Stimulated activated CD4-positive, alpha-beta T cell treated with anti-CD3 and anti-CD28 coated beads, Interleukin-12 subunit alpha, Interleukin-12 subunit beta, amount 100 ng/mL, for 48 hours (primary cell): Measurements from ENCODE around the gene CASK.
"Not testable (repeated sequence)": the region's sequence is repeated elsewhere in the genome, so short reads cannot be mapped to it uniquely, and the experiment has no call there.

Experiments used
- DNase-seq, 3 donors: peaks; one replicate each; pipeline ENCODE4 v3.0.0-alpha.2; 2020; ENCODE audit warnings: low read depth in 2 of 3, low spot score in 1 of 3

The CASK gene

GRCh38 chrX:41733939-41734338 is 189.4 kb downstream of the CASK start:
- DNase-seq: no peak

DNA sequence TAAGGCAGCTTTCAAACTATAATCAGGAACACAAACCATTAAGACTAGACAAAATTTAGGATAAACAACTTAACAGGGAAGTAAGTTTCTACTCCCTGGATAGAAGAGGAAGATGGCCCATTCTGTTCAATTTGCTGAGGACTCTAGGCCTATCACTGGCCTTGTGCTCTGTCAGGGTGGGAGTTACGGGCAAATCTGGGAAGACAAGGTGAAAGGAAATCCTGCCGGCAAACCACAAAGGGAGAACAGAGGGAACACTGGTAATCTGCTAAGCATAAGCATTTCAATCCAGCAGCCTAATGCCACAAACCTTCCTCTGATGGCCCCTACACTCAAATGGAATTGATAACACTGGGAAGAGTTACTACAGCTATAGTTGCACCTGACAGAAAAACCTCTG is 191.1 kb downstream of the CASK start:
- no peak for DNase-seq

DNA sequence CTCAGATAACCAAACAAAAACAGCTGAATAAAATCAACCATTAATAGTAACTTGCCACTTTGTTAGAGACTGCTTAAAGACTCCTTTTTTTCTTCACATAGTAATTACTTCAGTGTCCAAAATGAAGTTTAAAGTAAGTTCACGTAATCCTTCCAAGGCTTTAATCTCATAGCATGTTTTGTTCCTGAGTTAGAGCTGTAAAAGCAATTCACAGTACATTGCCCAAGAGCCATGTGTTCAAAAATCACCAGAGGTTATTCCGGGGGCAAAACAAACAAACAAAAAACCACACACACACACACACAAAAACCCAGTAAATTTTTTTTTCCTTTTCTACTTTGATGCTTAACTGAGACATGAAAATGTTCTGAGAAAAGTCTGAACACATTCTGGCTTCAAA is 193.3 kb downstream of the CASK start:
- no peak for DNase-seq

DNA sequence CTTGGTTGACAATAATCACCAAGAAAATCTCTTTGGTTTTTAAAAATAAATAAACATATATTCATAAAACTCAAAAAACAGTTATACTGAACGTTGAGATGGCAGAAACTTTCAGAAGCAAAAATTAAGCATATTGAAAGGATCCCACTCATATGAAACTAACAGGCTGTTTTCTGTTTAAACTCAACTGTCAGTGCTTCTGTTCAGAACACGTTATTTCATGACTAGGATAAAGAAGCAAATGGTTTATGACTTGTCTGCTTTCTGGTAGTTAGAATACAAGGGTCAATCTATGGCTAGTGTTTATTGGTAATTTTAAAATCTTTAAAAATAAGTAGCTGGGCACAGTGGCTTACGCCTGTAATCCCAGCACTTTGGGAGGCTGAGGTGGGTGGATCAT is 195.2 kb downstream of the CASK start:
- DNase-seq: no peak

DNA sequence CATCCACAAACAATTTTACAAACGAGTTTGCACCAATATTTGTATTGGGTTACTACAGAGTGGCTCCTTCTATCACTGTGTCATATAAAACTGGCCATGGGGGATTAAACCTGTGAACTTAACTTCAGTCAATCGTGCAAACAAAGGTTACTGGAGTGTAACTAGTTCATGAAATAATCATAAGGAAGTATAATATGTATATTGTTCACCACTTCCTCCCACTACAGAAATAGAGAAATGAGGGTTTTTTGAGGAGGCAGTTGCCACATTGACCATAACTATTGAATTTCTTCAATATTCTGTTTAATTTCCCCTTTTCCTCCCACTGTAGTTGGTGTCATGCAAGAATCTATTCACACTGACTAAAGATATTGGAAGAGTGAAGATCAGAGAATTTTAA is 199.5 kb downstream of the CASK start, which contains the start of gene GPR82:
Gene GPR82, plus strand, starts transcription at position 356 of the 400 bp plus-strand sequence. CDS start 2,846 bp downstream, outside the sequence.
- no peak for DNase-seq

- DNase-seq: no peak
These were observed 200.3 kb downstream of the CASK start for GRCh38 chrX:41722816-41723618.

GRCh38 chrX:41722214-41722613 is 201.1 kb downstream of the CASK start:
- no peak for DNase-seq

DNA sequence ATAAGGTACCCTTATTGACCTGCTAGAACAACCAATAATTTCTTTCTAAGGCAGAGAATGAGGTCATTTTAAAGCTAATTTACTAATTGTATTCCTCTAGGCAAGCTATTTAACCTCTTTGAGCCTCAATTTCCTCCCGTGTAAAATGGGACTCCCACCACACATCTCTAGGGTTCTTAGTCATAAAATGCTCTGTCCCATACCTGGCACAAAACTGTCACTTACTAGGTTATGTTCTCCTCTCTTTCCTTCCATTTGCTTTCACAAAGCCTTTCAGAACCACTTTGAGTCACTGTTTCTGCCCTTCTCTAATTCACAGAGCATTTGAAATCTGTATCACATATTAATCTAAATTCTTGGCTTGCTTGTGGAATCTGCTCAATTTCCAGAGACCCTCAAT is 201.8 kb downstream of the CASK start:
- no peak for DNase-seq

GRCh38 chrX:41720125-41720779 is 203.1 kb downstream of the CASK start:
- peak in 1 of 3 donors; percentile 26 for DNase-seq

DNA sequence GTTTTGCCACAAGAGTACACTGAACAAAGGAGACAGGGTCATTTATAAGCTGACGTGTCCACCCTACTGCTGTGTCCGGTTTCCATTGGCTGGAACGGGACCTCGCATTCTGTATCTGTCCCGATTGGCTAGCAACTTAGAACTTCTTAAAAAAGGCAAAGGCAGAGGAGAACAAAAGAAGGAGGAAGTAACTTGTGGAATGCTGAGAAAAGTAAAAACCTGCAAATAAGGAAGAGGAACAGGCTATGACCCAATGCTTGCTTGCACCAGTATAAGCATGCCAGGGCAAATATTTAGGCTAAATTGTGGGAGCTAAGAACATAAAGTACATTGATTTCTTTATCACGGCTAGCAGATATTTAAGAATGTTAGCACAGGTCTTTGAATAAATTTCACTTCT is 203.7 kb downstream of the CASK start:
- not testable (repeated sequence) for DNase-seq

DNA sequence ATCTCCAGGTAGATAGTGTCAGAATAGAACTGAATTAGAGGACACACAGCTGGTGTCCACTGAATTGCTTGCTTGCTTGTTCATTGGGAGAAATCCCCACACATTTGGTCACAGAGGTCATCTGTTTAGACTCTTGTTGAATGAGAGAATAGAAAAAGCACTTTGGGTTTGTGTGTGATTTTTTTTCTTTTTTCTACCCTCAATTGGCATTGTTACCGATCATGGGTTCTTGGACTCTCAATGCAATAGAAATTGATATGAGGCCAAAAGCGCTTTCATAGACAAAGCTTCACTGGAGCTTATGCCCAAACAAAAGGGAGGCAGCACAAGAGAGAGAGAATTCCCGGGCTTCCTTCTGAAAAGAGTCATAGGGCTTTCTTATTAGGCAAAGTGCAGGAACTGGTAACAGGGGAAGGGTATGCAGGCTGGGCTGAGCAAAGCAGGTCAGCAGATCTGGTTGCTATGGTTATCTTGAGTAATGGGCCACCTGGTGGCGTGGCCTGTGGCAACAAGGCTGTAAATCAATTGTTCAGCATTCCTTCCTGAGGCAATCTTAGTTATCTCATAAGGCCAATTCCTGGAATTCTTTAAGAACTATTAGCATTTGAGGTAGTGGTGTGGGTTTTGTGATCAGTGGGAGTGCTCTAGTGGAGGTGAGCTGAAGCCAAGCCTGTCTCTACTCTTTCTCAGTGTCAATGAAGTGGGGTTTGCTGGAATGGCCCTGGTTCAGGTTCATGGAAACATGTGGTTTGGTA is 204.7 kb downstream of the CASK start:
- no peak for DNase-seq

GRCh38 chrX:41716767-41717473 is 206.4 kb downstream of the CASK start:
- no peak for DNase-seq

DNA sequence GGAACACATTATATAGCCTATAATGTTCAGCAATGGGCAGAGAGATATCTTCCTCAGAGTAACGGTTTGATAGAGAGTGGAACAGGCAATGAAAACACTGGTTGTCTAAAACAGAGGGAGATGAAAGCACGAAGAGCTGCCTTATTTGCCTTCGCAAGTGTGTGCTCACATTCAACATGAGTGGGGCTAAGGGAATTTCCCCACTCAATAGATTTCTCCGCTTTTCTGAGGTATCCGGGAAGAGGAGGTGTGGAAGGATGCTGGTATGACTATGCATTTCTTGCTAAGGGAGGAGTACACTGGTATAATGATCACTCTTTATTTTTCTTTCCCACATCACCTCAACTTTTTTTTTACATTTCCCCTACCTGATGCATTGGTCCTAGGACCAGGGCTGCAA is 207.1 kb downstream of the CASK start:
- no peak for DNase-seq

DNA sequence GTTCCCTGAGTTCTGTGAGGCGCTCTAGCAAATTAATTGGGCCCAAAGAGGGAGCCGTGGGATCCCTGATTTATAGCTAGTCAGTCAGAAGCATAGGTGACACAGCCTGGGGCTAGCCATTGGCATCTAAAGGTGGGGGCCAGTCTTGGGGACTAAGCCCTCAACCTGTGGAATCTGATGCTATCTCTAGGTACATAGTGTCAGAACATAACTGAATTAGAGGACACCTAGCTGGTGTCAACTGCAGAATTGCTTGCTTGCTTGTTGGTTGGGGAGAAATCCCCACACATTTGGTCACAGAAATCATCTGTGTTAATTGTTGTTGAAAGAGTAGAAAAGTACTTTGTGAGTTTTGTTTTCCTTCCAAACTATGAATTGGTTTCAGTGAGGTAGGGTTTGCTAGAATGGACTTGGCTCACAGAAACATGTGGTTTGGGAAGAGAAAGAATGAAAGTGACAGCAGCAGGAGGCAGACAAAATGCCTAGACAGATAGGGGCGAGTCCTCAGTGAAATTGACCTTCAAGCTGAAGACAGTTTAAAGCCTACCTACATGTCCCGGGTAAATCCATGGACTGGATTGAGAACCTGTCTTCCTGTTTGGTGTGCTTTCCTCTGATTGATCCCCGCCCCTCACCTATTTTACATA is 212.2 kb downstream of the CASK start:
- DNase-seq: no peak

- no peak for DNase-seq
These were observed 214.9 kb downstream of the CASK start for GRCh38 chrX:41708486-41708885.

GRCh38 chrX:41707218-41707617 is 216.1 kb downstream of the CASK start:
- no peak for DNase-seq

DNA sequence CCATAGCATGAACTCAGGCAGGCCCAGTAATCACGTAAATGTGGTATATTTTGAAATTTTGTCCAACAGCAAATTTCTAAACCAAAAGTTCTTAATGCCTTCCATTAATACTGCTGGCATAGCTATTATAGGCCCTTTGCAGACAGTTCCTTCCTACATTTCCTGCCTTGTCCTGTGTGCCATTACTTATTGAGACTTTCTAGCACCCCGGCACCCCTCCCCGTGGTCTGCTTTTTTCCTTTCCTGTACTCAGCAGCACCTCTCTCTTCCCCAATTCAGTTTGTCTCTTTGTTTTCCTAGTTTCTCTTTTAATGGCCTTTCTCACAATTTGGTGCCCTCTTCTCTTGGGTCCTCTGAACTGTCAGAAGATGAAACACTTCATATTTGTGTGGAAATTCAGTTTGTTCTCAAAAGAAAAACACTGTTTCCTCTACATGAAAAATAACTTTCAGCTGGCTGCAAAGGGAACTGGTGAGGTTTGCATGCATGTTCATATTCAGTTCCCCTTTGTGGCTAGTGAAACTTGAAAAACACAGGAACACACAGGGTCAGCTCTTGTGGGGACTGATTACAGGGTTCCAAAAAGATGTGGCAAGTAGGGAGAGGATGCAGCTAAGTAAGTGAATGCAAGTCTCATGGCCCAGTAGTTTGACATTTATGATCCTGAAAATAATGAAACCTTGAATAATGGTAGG is 217.5 kb downstream of the CASK start:
- no peak for DNase-seq

DNA sequence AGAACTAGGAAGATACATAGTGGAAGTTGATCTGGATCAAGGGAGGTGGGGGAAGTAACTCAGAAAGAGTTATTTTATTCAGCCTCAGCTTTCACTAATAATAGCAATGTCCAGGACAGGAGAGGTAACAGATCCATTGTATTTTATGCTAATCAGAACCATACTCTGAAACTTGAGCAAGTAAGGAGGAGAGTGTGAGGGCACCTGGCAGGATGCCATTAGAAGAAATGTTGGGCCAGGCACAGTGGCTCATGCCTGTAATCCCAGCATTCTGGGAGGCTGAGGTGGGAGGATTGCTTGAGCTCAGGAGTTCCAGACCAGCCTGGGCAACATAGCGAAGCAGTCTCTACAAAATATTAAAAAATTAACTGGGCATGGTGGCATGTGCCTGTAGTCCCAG is 218.3 kb downstream of the CASK start:
- DNase-seq: no peak

- DNase-seq: no peak
These were observed 219.8 kb downstream of the CASK start for GRCh38 chrX:41703574-41704029.

- no peak for DNase-seq
These were observed 227.9 kb downstream of the CASK start for GRCh38 chrX:41695426-41695825.
